Measurements from ENCODE around the gene CLDN3.

Gene CLDN3

DNA sequence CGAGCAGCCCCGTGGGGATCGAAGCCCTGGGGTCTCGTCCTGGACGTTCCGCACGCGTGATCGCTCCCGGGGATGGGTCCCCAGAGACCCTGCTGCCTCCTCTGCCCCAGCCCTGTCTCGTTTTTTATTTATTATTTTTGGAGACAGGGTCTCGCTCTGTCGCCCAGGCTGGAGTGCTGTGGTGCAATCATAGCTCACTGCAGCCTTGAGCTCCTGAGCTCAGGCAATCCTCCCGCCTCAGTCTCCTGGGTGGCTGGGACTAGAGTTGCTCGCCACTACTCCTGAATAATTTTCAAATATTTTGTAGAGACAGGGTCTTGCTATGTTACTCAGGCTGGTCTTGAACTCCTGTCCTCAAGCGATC lies 50.3 kb downstream of the CLDN3 start:
- in situ Hi-C loops (cut with MboI; ENCODE audit: low pct_unique_long_range_greater_than_20kb, low sequenced_read_pairs, unreplicated experiment) = no loop called here
- TF ChIP-seq, protein P1, sequence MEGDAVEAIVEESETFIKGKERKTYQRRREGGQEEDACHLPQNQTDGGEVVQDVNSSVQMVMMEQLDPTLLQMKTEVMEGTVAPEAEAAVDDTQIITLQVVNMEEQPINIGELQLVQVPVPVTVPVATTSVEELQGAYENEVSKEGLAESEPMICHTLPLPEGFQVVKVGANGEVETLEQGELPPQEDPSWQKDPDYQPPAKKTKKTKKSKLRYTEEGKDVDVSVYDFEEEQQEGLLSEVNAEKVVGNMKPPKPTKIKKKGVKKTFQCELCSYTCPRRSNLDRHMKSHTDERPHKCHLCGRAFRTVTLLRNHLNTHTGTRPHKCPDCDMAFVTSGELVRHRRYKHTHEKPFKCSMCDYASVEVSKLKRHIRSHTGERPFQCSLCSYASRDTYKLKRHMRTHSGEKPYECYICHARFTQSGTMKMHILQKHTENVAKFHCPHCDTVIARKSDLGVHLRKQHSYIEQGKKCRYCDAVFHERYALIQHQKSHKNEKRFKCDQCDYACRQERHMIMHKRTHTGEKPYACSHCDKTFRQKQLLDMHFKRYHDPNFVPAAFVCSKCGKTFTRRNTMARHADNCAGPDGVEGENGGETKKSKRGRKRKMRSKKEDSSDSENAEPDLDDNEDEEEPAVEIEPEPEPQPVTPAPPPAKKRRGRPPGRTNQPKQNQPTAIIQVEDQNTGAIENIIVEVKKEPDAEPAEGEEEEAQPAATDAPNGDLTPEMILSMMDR (IDR thresholded peaks at IDR 0.05; ENCODE audit: extremely low read depth, insufficient read depth, missing control alignments) = no peak
- DNase-seq (ENCODE audit: low spot score) = no peak

All from GM13977 (cell line).